Midbrain (tissue), 1 donor: ENCODE data around the gene PRDM16.
"Not testable (repeated sequence)": the region's sequence is repeated elsewhere in the genome, so short reads cannot be mapped to it uniquely, and the experiment has no call there.

Experiments used
- DNase-seq: peaks from one replicate; lab custom pipeline; 2025; lab: John Stamatoyannopoulos, UW

PRDM16 gene

GRCh38 chr1:3282186-3282585 is 213.2 kb downstream of the PRDM16 start:
- no peak for DNase-seq

GRCh38 chr1:3282656-3283430 is 213.8 kb downstream of the PRDM16 start:
- DNase-seq = no peak

GRCh38 chr1:3283849-3284248 is 214.8 kb downstream of the PRDM16 start:
- peak; percentile 51 for DNase-seq

GRCh38 chr1:3284691-3285090 is 215.7 kb downstream of the PRDM16 start:
- no peak for DNase-seq

- no peak for DNase-seq
Observed at GRCh38 chr1:3285106-3285740, 216.2 kb downstream of the PRDM16 start.

- DNase-seq = not testable (repeated sequence)
Observed at GRCh38 chr1:3287095-3287494, 218.1 kb downstream of the PRDM16 start.

GRCh38 chr1:3287656-3288160 is 218.7 kb downstream of the PRDM16 start:
- DNase-seq = no peak

- no peak for DNase-seq
Observed at GRCh38 chr1:3289502-3289901, 220.5 kb downstream of the PRDM16 start.

- DNase-seq = no peak
Observed at GRCh38 chr1:3290438-3290837, 221.4 kb downstream of the PRDM16 start.

- no peak for DNase-seq
Observed at GRCh38 chr1:3290915-3291314, 221.9 kb downstream of the PRDM16 start.

- no peak for DNase-seq
Observed at GRCh38 chr1:3292051-3292722, 223.2 kb downstream of the PRDM16 start.

- DNase-seq = no peak
Observed at GRCh38 chr1:3292868-3293562, 224.0 kb downstream of the PRDM16 start.

GRCh38 chr1:3293563-3294080 is 224.6 kb downstream of the PRDM16 start:
- no peak for DNase-seq

- DNase-seq = no peak
Observed at GRCh38 chr1:3294450-3294849, 225.4 kb downstream of the PRDM16 start.

- DNase-seq = no peak
Observed at GRCh38 chr1:3295846-3296245, 226.8 kb downstream of the PRDM16 start.

GRCh38 chr1:3296326-3296725 is 227.3 kb downstream of the PRDM16 start:
- DNase-seq = no peak

- DNase-seq = no peak
Observed at GRCh38 chr1:3296826-3297225, 227.8 kb downstream of the PRDM16 start.

- DNase-seq = no peak
Observed at GRCh38 chr1:3297756-3298155, 228.8 kb downstream of the PRDM16 start.

GRCh38 chr1:3298197-3298596 is 229.2 kb downstream of the PRDM16 start:
- no peak for DNase-seq

- DNase-seq = no peak
Observed at GRCh38 chr1:3304246-3304645, 235.2 kb downstream of the PRDM16 start.

GRCh38 chr1:3304692-3305091 is 235.7 kb downstream of the PRDM16 start:
- no peak for DNase-seq

- DNase-seq = no peak
Observed at GRCh38 chr1:3305156-3305555, 236.2 kb downstream of the PRDM16 start.
